H9 (cell line): ENCODE data around the gene CMTM8. TPM values are rescaled to one million over a fixed set of nuclear protein-coding genes. Genes with fewer than 3 reads are reported as not detected.

ENCODE experiments used
- DNase-seq: peaks from one replicate; pipeline ENCODE4 v3.0.0-alpha.2; 2017
- H2AFZ ChIP-seq: one replicate; pipeline ENCODE4 v1.6.1; 2013; ENCODE audit warnings: mild to moderate bottlenecking, low read length, control low read depth, moderate library complexity
- H2AK5ac ChIP-seq: 2 replicates; pipeline ENCODE4 v1.6.1; 2013; ENCODE audit warnings: low read length, control low read depth, mixed read lengths; ENCODE audit not compliant: insufficient read length
- H2BK120ac ChIP-seq: one replicate; pipeline ENCODE4 v1.6.1; 2013; ENCODE audit warnings: low read depth, mild to moderate bottlenecking, low read length, control low read depth, inconsistent platforms; ENCODE audit not compliant: poor library complexity, severe bottlenecking
- H2BK12ac ChIP-seq: 2 replicates; pipeline ENCODE4 v1.6.1; 2013; ENCODE audit warnings: low read length, control low read depth, mixed read lengths, low read depth; ENCODE audit not compliant: insufficient read length
- H2BK15ac ChIP-seq: 2 replicates; pipeline ENCODE4 v1.6.1; 2013; ENCODE audit warnings: low read depth, low read length, control low read depth
- H2BK20ac ChIP-seq: one replicate; pipeline ENCODE4 v1.6.1; 2013; ENCODE audit warnings: low read depth, mild to moderate bottlenecking, low read length, control low read depth, inconsistent platforms; ENCODE audit not compliant: poor library complexity, severe bottlenecking
- H2BK5ac ChIP-seq: 2 replicates; pipeline ENCODE4 v1.6.1; 2013; ENCODE audit warnings: low read length, control low read depth, mixed read lengths; ENCODE audit not compliant: insufficient read length
- H3K14ac ChIP-seq: 2 replicates; pipeline ENCODE4 v1.6.1; 2013; ENCODE audit warnings: low read length, control low read depth; ENCODE audit not compliant: insufficient read depth
- H3K18ac ChIP-seq: 2 replicates; pipeline ENCODE4 v1.6.1; 2013; ENCODE audit warnings: low read depth, mild to moderate bottlenecking, mixed read lengths, low read length, control low read depth; ENCODE audit not compliant: insufficient read length
- H3K23ac ChIP-seq: 2 replicates; pipeline ENCODE4 v1.6.1; 2013; ENCODE audit warnings: low read length, control low read depth, mixed read lengths, low read depth; ENCODE audit not compliant: insufficient read length
- H3K23me2 ChIP-seq: 2 replicates; pipeline ENCODE4 v1.6.1; 2013; ENCODE audit warnings: low read depth, mild to moderate bottlenecking, mixed read lengths, low read length, control low read depth; ENCODE audit not compliant: insufficient read length, poor library complexity, severe bottlenecking
- H3K27ac ChIP-seq: 2 replicates; pipeline ENCODE4 v1.5.1; 2013; ENCODE audit warnings: low read length, control low read depth, mixed read lengths, low read depth; ENCODE audit not compliant: insufficient read length
- H3K27me3 ChIP-seq: 2 replicates; pipeline ENCODE4 v1.6.1; 2013; ENCODE audit warnings: low read length, control low read depth, inconsistent platforms; ENCODE audit not compliant: insufficient read depth
- H3K4ac ChIP-seq: 2 replicates; pipeline ENCODE4 v1.6.1; 2013; ENCODE audit warnings: low read depth, mild to moderate bottlenecking, control low read depth, inconsistent platforms, low read length, moderate library complexity
- H3K4me1 ChIP-seq: 2 replicates; pipeline ENCODE4 v1.6.1; 2013; ENCODE audit warnings: low read length, control low read depth, inconsistent platforms; ENCODE audit not compliant: insufficient read depth
- H3K4me2 ChIP-seq: 2 replicates; pipeline ENCODE4 v1.6.1; 2013; ENCODE audit warnings: low read length, control low read depth, mixed read lengths; ENCODE audit not compliant: insufficient read length, insufficient read depth
- H3K56ac ChIP-seq: 2 replicates; pipeline ENCODE4 v1.6.1; 2013; ENCODE audit warnings: low read depth, mild to moderate bottlenecking, mixed read lengths, low read length, control low read depth; ENCODE audit not compliant: insufficient read length
- H3K79me1 ChIP-seq: 2 replicates; pipeline ENCODE4 v1.6.1; 2013; ENCODE audit warnings: low read depth, mild to moderate bottlenecking, moderate library complexity, low read length, control low read depth, inconsistent platforms; ENCODE audit not compliant: insufficient read depth, poor library complexity, severe bottlenecking
- H3K79me2 ChIP-seq: 2 replicates; pipeline ENCODE4 v1.6.1; 2013; ENCODE audit warnings: low read length, control low read depth, inconsistent platforms; ENCODE audit not compliant: insufficient read depth
- H3K9ac ChIP-seq: 2 replicates; pipeline ENCODE4 v1.6.1; 2013; ENCODE audit warnings: low read length, control low read depth, mixed read lengths; ENCODE audit not compliant: insufficient read length; ENCODE audit errors: extremely low read depth
- H3K9me3 ChIP-seq: one replicate; pipeline ENCODE4 v1.6.1; 2013; ENCODE audit warnings: low read depth, low read length, inconsistent platforms; ENCODE audit not compliant: control insufficient read depth
- H3T11ph ChIP-seq: one replicate; pipeline ENCODE4 v1.6.1; 2013; ENCODE audit warnings: mild to moderate bottlenecking, low read length, control low read depth, inconsistent platforms
- H4K20me1 ChIP-seq: one replicate; pipeline ENCODE4 v1.6.1; 2013; ENCODE audit not compliant: control insufficient read depth, insufficient read length, insufficient read depth
- H4K5ac ChIP-seq: 2 replicates; pipeline ENCODE4 v1.6.1; 2013; ENCODE audit warnings: low read depth, mild to moderate bottlenecking, mixed read lengths, low read length, control low read depth; ENCODE audit not compliant: insufficient read length
- H4K8ac ChIP-seq: replicated peaks from 2 replicates; pipeline ENCODE4 v1.6.1; 2013; ENCODE audit warnings: low read length, control low read depth, mixed read lengths, low read depth; ENCODE audit not compliant: insufficient read length
- H4K91ac ChIP-seq: 2 replicates; pipeline ENCODE4 v1.6.1; 2013; ENCODE audit warnings: low read depth, mild to moderate bottlenecking, moderate library complexity, mixed read lengths, low read length, control low read depth; ENCODE audit not compliant: insufficient read length
- H3K27ac Mint-ChIP-seq, 3 experiments: 2 replicates in 2 of 3; 3 replicates in 1 of 3; pipeline ENCODE4 v1.8.0; 2020 to 2021; ENCODE audit warnings: mixed read lengths in 3 of 3, mild to moderate bottlenecking in 1 of 3, moderate library complexity in 1 of 3
- H3K27me3 Mint-ChIP-seq: 2 replicates; pipeline ENCODE4 v1.8.0; 2021; ENCODE audit warnings: low read depth, mild to moderate bottlenecking, moderate library complexity, mixed read lengths
- H3K36me3 Mint-ChIP-seq, 3 experiments: 2 replicates in 2 of 3; 3 replicates in 1 of 3; pipeline ENCODE4 v1.8.0; 2020 to 2021; ENCODE audit warnings: low read depth in 3 of 3, mixed read lengths in 3 of 3; ENCODE audit not compliant: insufficient read depth in 1 of 3
- H3K4me1 Mint-ChIP-seq, 2 experiments: 2 replicates each; pipeline ENCODE4 v1.8.0; 2020; ENCODE audit warnings: mixed read lengths in 2 of 2
- H3K4me3 Mint-ChIP-seq, 2 experiments: 2 replicates in 1 of 2; 3 replicates in 1 of 2; pipeline ENCODE4 v1.8.0; 2020 to 2021; ENCODE audit warnings: mild to moderate bottlenecking in 2 of 2, mixed read lengths in 2 of 2, moderate library complexity in 1 of 2
- H3K9me3 Mint-ChIP-seq, 2 experiments: 2 replicates in 1 of 2; 3 replicates in 1 of 2; pipeline ENCODE4 v1.8.0; 2020; ENCODE audit warnings: mild to moderate bottlenecking in 2 of 2, mixed read lengths in 2 of 2, moderate library complexity in 1 of 2
- CTCF ChIP-seq: fragments of 200-600 bp; sonication (generic); conservative IDR thresholded peaks from 3 replicates; pipeline ENCODE4 v1.8.0; 2021; ENCODE audit warnings: antibody characterized with exemption, mild to moderate bottlenecking
- WGBS: extraction: QIAGEN DNeasy Blood & Tissue Kit; methylation state at CpG from one replicate; pipeline ENCODE4 v1.1.7; 2013; ENCODE audit warnings: missing lambda C conversion rate, low lambda C conversion rate, mixed read lengths; ENCODE audit not compliant: insufficient read length; ENCODE audit errors: extremely low coverage; 5-methylcytosine and 5-hydroxymethylcytosine counted together
- total RNA-seq: library from RNA; stranded (reverse); gene quantifications from 2 replicates; pipeline ENCODE4 v1.2.1, GENCODE V29; 2021

Gene CMTM8
- total RNA-seq, 1 experiment from 2014 or later = 4.0 TPM

- DNase-seq = no peak
- no peak overlapping the region for H2BK12ac ChIP-seq
- no peak overlapping the region for H2BK20ac ChIP-seq
- H3K23me2 ChIP-seq = no peaks in the 10 kb centered on the region
- no peak overlapping the region for H2BK15ac ChIP-seq
- H4K91ac ChIP-seq = no peak overlapping the region
- H3K4me1 ChIP-seq = peaks cover 2% of the 10 kb centered on the region; the same call in 1 of the 2 replicates
- H3K14ac ChIP-seq = no peak overlapping the region
- no peak overlapping the region for H3K56ac ChIP-seq
- H2BK5ac ChIP-seq = no peak overlapping the region
- no CpG with 5 or more reads among the region's 2 CpGs for WGBS
- H3K18ac ChIP-seq = no peak overlapping the region
- peaks cover 3% of the 10 kb centered on the region; the same call in 1 of the 2 replicates for H3K79me2 ChIP-seq
- no peak overlapping the region for H3K4me2 ChIP-seq
- no peak overlapping the region for H4K5ac ChIP-seq
- Mint-ChIP-seq H3K9me3 (no peaks in the 10 kb centered on the region), H3K27ac (no peak overlapping the region), H3K4me3 (no peak overlapping the region), H3K4me1 (peaks cover 8 to 12% of the 10 kb centered on the region in 2 experiments), H3K36me3 (peaks cover 0 to 4% (median 2%) of the 10 kb centered on the region in 3 experiments; a peak in 1 of 7 replicates), H3K27me3 (peaks cover under 1% of the 10 kb centered on the region; the same call in 1 of the 2 replicates)
- TF ChIP-seq CTCF = no peak
- no peaks in the 10 kb centered on the region for H3K79me1 ChIP-seq
- H3K27me3 ChIP-seq = no peaks in the 10 kb centered on the region
- no peak overlapping the region for H2AFZ ChIP-seq
- no peak overlapping the region for H3K23ac ChIP-seq
- H3K9ac ChIP-seq = no peak overlapping the region
- no peak overlapping the region for H2AK5ac ChIP-seq
- no peak overlapping the region for H3K4ac ChIP-seq
- H2BK120ac ChIP-seq = no peak overlapping the region
- no peak overlapping the region for H3K27ac ChIP-seq
- H3K9me3 ChIP-seq = no peaks in the 10 kb centered on the region
- no peak overlapping the region for H3T11ph ChIP-seq
- no peaks in the 10 kb centered on the region for H4K20me1 ChIP-seq
- H4K8ac ChIP-seq = no peak overlapping the region
Measured at GRCh38 chr3:32245200-32245599, 6.7 kb downstream of the CMTM8 start.
